ENCODE results near the gene IMPA2.

GRCh38 chr18:12052866-12053265, 71.6 kb downstream of the IMPA2 start:
- TF ChIP-seq POLR2A (IDR thresholded peaks at IDR 0.05) (no peak), CTCF (IDR thresholded peaks at IDR 0.05) (no peak)

All from right lobe of liver (tissue), 4 donors.